Panc1 (cell line): ENCODE data around the gene COL6A2. TPM values are rescaled to one million over a fixed set of nuclear protein-coding genes. Genes with fewer than 3 reads are reported as not detected.

Experiments
- ATAC-seq: fragments of 200-7000 bp; cut with Tn5 transposase; 2 replicates; pipeline ENCODE4 v1.9.1; 2020; ENCODE audit warnings: mild to moderate bottlenecking, moderate library complexity
- BruUV-seq: library from RNA; stranded (reverse); fragments of 400-500 nt; replicated peaks from 2 replicates; lab custom pipeline; 2021; lab: Mats Ljungman, UMichigan
- CTCF ChIA-PET: fragments of 300-600 bp; sonication (Branson Sonifier 250); formaldehyde crosslinking; loops from one replicate; lab custom pipeline; 2022; ENCODE audit warnings: antibody characterized with exemption; lab: Charles Lee
- POLR2A ChIA-PET: fragments of 300-600 bp; sonication (Branson Sonifier 250); formaldehyde crosslinking; loops from one replicate; lab custom pipeline; 2022; ENCODE audit warnings: antibody characterized with exemption; lab: Charles Lee
- DNase-seq: peaks from one replicate; pipeline ENCODE4 v3.0.0-alpha.2; 2010; ENCODE audit warnings: low read depth, low spot score
- H3K27ac ChIP-seq: 2 replicates; pipeline ENCODE4 v1.5.1; 2011; ENCODE audit warnings: mild to moderate bottlenecking, low read length, inconsistent platforms
- H3K27me3 ChIP-seq: fragments of 200-500 bp; sonication (Bioruptor generic); 2 replicates; pipeline ENCODE4 v1.6.0; 2014; ENCODE audit warnings: low read length, inconsistent platforms; ENCODE audit not compliant: control insufficient read depth, insufficient read depth
- H3K36me3 ChIP-seq: fragments of 200-500 bp; sonication (Bioruptor generic); 2 replicates; pipeline ENCODE4 v1.5.1; 2014; ENCODE audit warnings: inconsistent platforms, mild to moderate bottlenecking, low read length, moderate library complexity; ENCODE audit not compliant: control insufficient read depth, insufficient read depth
- H3K4me1 ChIP-seq: 2 replicates; pipeline ENCODE4 v1.5.1; 2011; ENCODE audit warnings: inconsistent platforms, mild to moderate bottlenecking, low read length, moderate library complexity; ENCODE audit not compliant: control insufficient read depth, insufficient read depth
- H3K4me3 ChIP-seq, 2 experiments: 2 replicates each; pipeline ENCODE4 v1.5.1; 2011 to 2012; ENCODE audit warnings: low read depth in 2 of 2, low read length in 2 of 2, mild to moderate bottlenecking in 2 of 2, inconsistent platforms in 1 of 2, moderate library complexity in 1 of 2
- H3K9me3 ChIP-seq: fragments of 200-500 bp; sonication (Bioruptor generic); 2 replicates; pipeline ENCODE4 v1.5.1; 2014; ENCODE audit warnings: low read depth, mild to moderate bottlenecking, inconsistent platforms, low read length, moderate library complexity; ENCODE audit not compliant: control insufficient read depth, insufficient read depth
- CTCF ChIP-seq: fragments of 450-650 bp; IDR thresholded peaks from 2 replicates; pipeline ENCODE4 v1.5.1; 2017; ENCODE audit warnings: mild to moderate bottlenecking
- POLR2AphosphoS5 ChIP-seq: IDR thresholded peaks from 2 replicates; pipeline ENCODE4 v1.6.1; 2012; ENCODE audit warnings: mild to moderate bottlenecking, low read depth, low read length, moderate library complexity
- REST ChIP-seq, 2 experiments: IDR thresholded peaks; 2 replicates each; pipeline ENCODE4 v1.6.1; 2011 to 2012; ENCODE audit warnings: low read depth in 2 of 2, control low read depth in 1 of 2, low read length in 1 of 2, mild to moderate bottlenecking in 1 of 2, moderate library complexity in 1 of 2; ENCODE audit not compliant: insufficient read depth in 1 of 2
- SIN3A ChIP-seq: IDR thresholded peaks from 2 replicates; pipeline ENCODE4 v1.6.1; 2012; ENCODE audit warnings: low read depth, mild to moderate bottlenecking, low read length, moderate library complexity, borderline replicate concordance; ENCODE audit not compliant: insufficient read depth
- TCF7L2 ChIP-seq: IDR thresholded peaks from 2 replicates; pipeline ENCODE4 v1.6.1; 2011; ENCODE audit warnings: mild to moderate bottlenecking, low read depth, low read length, inconsistent platforms
- in situ Hi-C: cut with HindIII; loops from 2 replicates; pipeline ENCODE4 v1.10.0; 2016; ENCODE audit warnings: low sequenced_read_pairs, low pct_unique_long_range_greater_than_20kb
- intact Hi-C: fragments of 100-400 bp; cut with micrococcal nuclease; formaldehyde crosslinking; loops from one replicate; pipeline ENCODE4 v1.10.0; 2022; ENCODE audit not compliant: unreplicated experiment
- total RNA-seq: library from RNA; stranded (reverse); gene quantifications from one replicate; pipeline ENCODE4 v1.2.1, GENCODE V29; 2021; ENCODE audit not compliant: unreplicated experiment

The COL6A2 gene
- total RNA-seq, 1 experiment from 2014 or later: 29.9 TPM

GRCh38 chr21:46063227-46063626 is 34.7 kb upstream of the COL6A2 start:
- no TSS peak for BruUV-seq
- intact Hi-C loops (no loop called here), in situ Hi-C loops (no loop called here)
- TF ChIP-seq CTCF (no peak), TCF7L2 (no peak), REST (IDR thresholded peaks at IDR 0.05; ENCODE audit: insufficient read depth in 1 of 2, low read depth in 2 of 2, low read length in 1 of 2) (no peak), POLR2AphosphoS5 (no peak), SIN3A (no peak)
- Histone ChIP-seq H3K27ac (no peak overlapping the region), H3K9me3 (no peaks in the 10 kb centered on the region), H3K4me3 (no peak overlapping the region), H3K4me1 (no peaks in the 10 kb centered on the region), H3K36me3 (no peaks in the 10 kb centered on the region), H3K27me3 (no peaks in the 10 kb centered on the region)
- CTCF ChIA-PET: no interaction called here
- ATAC-seq (no peak), DNase-seq (no peak)
- POLR2A ChIA-PET: no interaction called here

- no peak for ATAC-seq
- Histone ChIP-seq H3K9me3 (no peaks in the 10 kb centered on the region), H3K4me1 (no peaks in the 10 kb centered on the region), H3K4me3 (no peak overlapping the region), H3K36me3 (no peaks in the 10 kb centered on the region), H3K27ac (no peak overlapping the region), H3K27me3 (no peaks in the 10 kb centered on the region)
- DNase-seq: no peak
- in situ Hi-C loops (no loop called here), intact Hi-C loops (no loop called here)
- BruUV-seq: no TSS peak
- CTCF ChIA-PET: no interaction called here
- TF ChIP-seq CTCF (no peak), TCF7L2 (no peak), POLR2AphosphoS5 (no peak), REST (IDR thresholded peaks at IDR 0.05; ENCODE audit: insufficient read depth in 1 of 2, low read depth in 2 of 2, low read length in 1 of 2) (no peak), SIN3A (no peak)
- POLR2A ChIA-PET: no interaction called here
These were observed 33.9 kb upstream of the COL6A2 start for GRCh38 chr21:46063734-46064680.
